Activated CD8-positive, alpha-beta T cell treated with anti-CD3 and anti-CD28 coated beads for 36 hours (primary cell): ENCODE measurements around the gene APBB2. TPM values are rescaled to one million over a fixed set of nuclear protein-coding genes. Genes with fewer than 3 reads are reported as not detected.

Source experiments
- ATAC-seq: fragments of 200-7000 bp; cut with Tn5 transposase; one replicate; pipeline ENCODE4 v1.10.0; 2021; ENCODE audit warnings: mild to moderate bottlenecking, moderate library complexity
- CTCF ChIA-PET: fragments of 350-600 bp; sonication (Branson Sonifier 250); formaldehyde crosslinking; loops from one replicate; lab custom pipeline; 2021; ENCODE audit warnings: antibody characterized with exemption; lab: Charles Lee
- POLR2A ChIA-PET: fragments of 350-600 bp; sonication (Branson Sonifier 250); formaldehyde crosslinking; loops from one replicate; lab custom pipeline; 2021; ENCODE audit warnings: antibody characterized with exemption; lab: Charles Lee
- DNase-seq: peaks from one replicate; pipeline ENCODE4 v3.0.0-alpha.2; 2020
- H3K27ac Mint-ChIP-seq: one replicate; pipeline ENCODE4 v1.8.0; 2021; ENCODE audit warnings: mild to moderate bottlenecking, mixed read lengths
- H3K27me3 Mint-ChIP-seq: one replicate; pipeline ENCODE4 v1.8.0; 2021; ENCODE audit warnings: mixed read lengths
- H3K36me3 Mint-ChIP-seq: one replicate; pipeline ENCODE4 v1.8.0; 2021; ENCODE audit warnings: low read depth, mixed read lengths
- H3K4me1 Mint-ChIP-seq: one replicate; pipeline ENCODE4 v1.8.0; 2021; ENCODE audit warnings: low read depth, mixed read lengths
- H3K4me3 Mint-ChIP-seq: one replicate; pipeline ENCODE4 v1.8.0; 2021; ENCODE audit warnings: mild to moderate bottlenecking, moderate library complexity, mixed read lengths
- H3K9me3 Mint-ChIP-seq: one replicate; pipeline ENCODE4 v1.8.0; 2021; ENCODE audit warnings: mixed read lengths
- intact Hi-C: fragments of 100-400 bp; cut with micrococcal nuclease; formaldehyde crosslinking; loops from one replicate; pipeline ENCODE4 v1.10.0; 2022
- total RNA-seq, 2 experiments: library from RNA; stranded (reverse); gene quantifications; one replicate each; pipeline ENCODE4 v1.2.3, GENCODE V29; 2021
- TF ChIP-seq, protein P1 (sequence below): fragments of 200-600 bp; IDR thresholded peaks from one replicate; pipeline ENCODE4 v1.8.0; 2022; ENCODE audit warnings: antibody characterized with exemption, mild to moderate bottlenecking

APBB2 gene
- total RNA-seq, 2 experiments from 2014 or later = 0.89 to 2.3 TPM

DNA sequence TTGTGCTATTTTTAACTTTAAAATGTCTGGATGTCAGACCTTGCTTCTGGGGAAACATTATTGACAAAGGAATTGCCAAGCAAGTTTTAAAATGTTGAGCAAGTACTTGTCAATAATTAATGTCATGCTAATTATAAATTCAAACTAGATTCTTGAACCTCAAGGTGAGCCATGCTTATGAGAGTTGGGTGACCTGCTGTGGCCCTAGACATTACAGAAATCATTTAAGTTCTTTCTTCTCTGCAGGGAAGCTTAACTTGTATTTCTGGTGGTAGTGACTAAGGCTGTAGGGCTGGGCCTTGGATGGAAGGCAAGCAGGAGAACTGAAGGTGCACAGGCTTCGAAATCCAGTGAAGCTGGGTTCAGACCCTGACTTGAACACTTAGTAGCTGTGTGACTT lies 27.6 kb upstream of the APBB2 start:
- no peak for ATAC-seq
- H3K36me3 Mint-ChIP-seq = no peaks in the 10 kb centered on the region
- CTCF ChIA-PET = no interaction called here

DNA sequence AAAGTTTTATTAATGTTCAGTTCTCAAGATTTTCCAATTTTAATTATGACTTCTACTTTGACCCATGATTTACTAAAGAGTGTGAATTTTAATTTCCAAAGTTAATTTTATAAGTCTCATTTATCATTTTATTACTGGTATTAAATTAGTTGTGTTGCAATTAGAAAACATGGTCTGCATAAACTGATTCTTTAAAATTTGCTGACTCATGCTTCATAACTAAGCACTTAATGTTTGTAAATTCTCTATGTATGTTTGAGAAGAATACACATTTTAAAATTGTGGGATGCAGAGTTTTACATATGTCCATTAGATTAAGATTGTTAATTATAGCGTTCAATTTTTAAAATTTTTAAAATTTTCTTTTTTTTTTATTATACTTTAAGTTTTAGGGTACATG lies 22.2 kb upstream of the APBB2 start:
- H3K27ac Mint-ChIP-seq = no peak overlapping the region
- no peaks in the 10 kb centered on the region for H3K27me3 Mint-ChIP-seq
- H3K4me1 Mint-ChIP-seq = no peaks in the 10 kb centered on the region
- TF ChIP-seq, protein P1, sequence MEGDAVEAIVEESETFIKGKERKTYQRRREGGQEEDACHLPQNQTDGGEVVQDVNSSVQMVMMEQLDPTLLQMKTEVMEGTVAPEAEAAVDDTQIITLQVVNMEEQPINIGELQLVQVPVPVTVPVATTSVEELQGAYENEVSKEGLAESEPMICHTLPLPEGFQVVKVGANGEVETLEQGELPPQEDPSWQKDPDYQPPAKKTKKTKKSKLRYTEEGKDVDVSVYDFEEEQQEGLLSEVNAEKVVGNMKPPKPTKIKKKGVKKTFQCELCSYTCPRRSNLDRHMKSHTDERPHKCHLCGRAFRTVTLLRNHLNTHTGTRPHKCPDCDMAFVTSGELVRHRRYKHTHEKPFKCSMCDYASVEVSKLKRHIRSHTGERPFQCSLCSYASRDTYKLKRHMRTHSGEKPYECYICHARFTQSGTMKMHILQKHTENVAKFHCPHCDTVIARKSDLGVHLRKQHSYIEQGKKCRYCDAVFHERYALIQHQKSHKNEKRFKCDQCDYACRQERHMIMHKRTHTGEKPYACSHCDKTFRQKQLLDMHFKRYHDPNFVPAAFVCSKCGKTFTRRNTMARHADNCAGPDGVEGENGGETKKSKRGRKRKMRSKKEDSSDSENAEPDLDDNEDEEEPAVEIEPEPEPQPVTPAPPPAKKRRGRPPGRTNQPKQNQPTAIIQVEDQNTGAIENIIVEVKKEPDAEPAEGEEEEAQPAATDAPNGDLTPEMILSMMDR = no peak
- H3K9me3 Mint-ChIP-seq = peaks cover 1% of the 10 kb centered on the region
- DNase-seq (no peak), ATAC-seq (no peak)
- no peak overlapping the region for H3K4me3 Mint-ChIP-seq
- H3K36me3 Mint-ChIP-seq = no peaks in the 10 kb centered on the region
- intact Hi-C loops = no loop called here
- CTCF ChIA-PET = no interaction called here
- POLR2A ChIA-PET = no interaction called here

More for the DNA sequence above, 27.6 kb upstream of the APBB2 start:
- POLR2A ChIA-PET = no interaction called here
- intact Hi-C loops = no loop called here
- DNase-seq = no peak
- H3K27me3 Mint-ChIP-seq = peaks cover 8% of the 10 kb centered on the region
- H3K9me3 Mint-ChIP-seq = peaks cover 1% of the 10 kb centered on the region
- H3K27ac Mint-ChIP-seq = no peak overlapping the region
- H3K4me3 Mint-ChIP-seq = no peak overlapping the region
- TF ChIP-seq, protein P1 = no peak
- H3K4me1 Mint-ChIP-seq = no peaks in the 10 kb centered on the region

DNA sequence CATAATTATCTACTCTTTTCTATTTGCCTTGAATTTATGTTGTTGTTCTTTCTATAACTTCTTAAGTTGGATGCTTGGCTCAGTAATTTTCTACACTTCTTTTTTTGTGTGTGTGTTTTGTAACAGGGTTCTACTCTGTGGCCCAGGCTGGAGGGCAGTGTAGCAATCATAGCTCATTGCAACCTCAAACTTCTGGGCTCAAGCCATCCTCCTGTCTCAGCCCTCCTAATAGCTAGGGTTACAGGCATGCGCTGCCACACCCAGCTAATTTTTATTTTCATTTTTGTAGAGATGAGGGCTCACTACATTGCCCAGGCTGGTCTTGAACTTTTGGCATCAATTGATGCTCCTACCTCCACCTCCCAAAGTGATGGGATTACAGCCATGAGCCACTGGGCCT lies 21.7 kb upstream of the APBB2 start:
- peaks cover 1% of the 10 kb centered on the region for H3K9me3 Mint-ChIP-seq
- ChIA-PET CTCF (no interaction called here), POLR2A (no interaction called here)
- no peak for DNase-seq
- H3K36me3 Mint-ChIP-seq = no peaks in the 10 kb centered on the region
- no peak for ATAC-seq
- TF ChIP-seq, protein P1 = no peak
- no peaks in the 10 kb centered on the region for H3K27me3 Mint-ChIP-seq
- no peak overlapping the region for H3K4me3 Mint-ChIP-seq
- H3K27ac Mint-ChIP-seq = no peak overlapping the region
- intact Hi-C loops = no loop called here
- no peaks in the 10 kb centered on the region for H3K4me1 Mint-ChIP-seq

DNA sequence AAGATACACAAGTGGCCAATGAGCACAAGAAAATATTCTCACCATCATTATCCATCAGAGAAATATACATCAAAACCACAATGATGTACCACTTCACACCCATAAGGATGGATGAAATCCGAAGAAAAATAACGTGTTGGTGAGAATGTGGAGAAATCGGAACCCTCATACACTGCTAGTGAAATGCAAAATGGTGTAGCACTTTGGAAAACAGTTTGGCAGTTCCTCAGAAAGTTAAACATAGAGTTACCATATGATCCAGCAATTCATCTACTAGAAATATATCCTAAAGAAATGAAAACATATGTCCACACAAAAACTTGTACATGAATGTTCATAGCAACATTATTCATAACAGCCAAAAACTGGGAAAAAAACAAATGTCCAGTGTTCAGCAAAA lies 18.5 kb upstream of the APBB2 start:
- H3K9me3 Mint-ChIP-seq = peaks cover 1% of the 10 kb centered on the region
- TF ChIP-seq, protein P1 = no peak
- DNase-seq (no peak), ATAC-seq (no peak)
- POLR2A ChIA-PET = no interaction called here
- H3K4me3 Mint-ChIP-seq = no peak overlapping the region
- CTCF ChIA-PET = no interaction called here
- no peaks in the 10 kb centered on the region for H3K4me1 Mint-ChIP-seq
- H3K27me3 Mint-ChIP-seq = peaks cover 2% of the 10 kb centered on the region
- no peak overlapping the region for H3K27ac Mint-ChIP-seq
- intact Hi-C loops = no loop called here
- H3K36me3 Mint-ChIP-seq = no peaks in the 10 kb centered on the region

DNA sequence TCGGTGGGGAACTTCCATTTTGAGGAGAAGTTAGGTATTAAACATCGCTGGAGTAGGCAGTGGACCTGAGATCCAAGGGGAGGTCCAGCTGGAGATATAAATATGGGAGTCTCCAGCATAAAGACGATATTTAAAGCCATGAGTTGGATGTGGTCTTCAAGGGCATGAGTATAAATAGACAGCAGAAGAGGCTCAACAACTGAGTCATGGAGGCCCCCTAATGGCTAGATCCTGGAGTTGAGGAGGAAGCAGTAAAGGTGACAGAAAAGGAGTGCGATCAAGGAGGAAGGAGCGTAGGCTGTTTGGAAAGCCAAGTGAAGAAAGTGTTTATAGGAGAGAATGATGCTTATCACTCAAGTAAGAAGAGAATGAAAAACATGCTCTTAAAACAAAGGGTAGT lies 18.1 kb upstream of the APBB2 start:
- peaks cover 2% of the 10 kb centered on the region for H3K27me3 Mint-ChIP-seq
- DNase-seq = no peak
- H3K4me1 Mint-ChIP-seq = no peaks in the 10 kb centered on the region
- POLR2A ChIA-PET = no interaction called here
- no peak overlapping the region for H3K4me3 Mint-ChIP-seq
- H3K27ac Mint-ChIP-seq = no peak overlapping the region
- no peaks in the 10 kb centered on the region for H3K36me3 Mint-ChIP-seq
- intact Hi-C loops = no loop called here
- CTCF ChIA-PET = no interaction called here
- TF ChIP-seq, protein P1 = no peak
- no peak for ATAC-seq
- H3K9me3 Mint-ChIP-seq = peaks cover under 1% of the 10 kb centered on the region
